ENCODE results near the gene POMT2.

GRCh38 chr14:77228056-77228455, 92.6 kb downstream of the POMT2 start:
- no peak for TF ChIP-seq ZNF70 (CRISPR knock-in tag; IDR thresholded peaks at IDR 0.05)
- TF ChIP-seq PATZ1 (CRISPR knock-in tag; IDR thresholded peaks at IDR 0.05; ENCODE audit: borderline replicate concordance): no peak
- no peak for TF ChIP-seq ZFP3 (CRISPR knock-in tag; IDR thresholded peaks at IDR 0.05)
- no peak for TF ChIP-seq TSHZ2 (CRISPR knock-in tag; IDR thresholded peaks at IDR 0.05)
- no peak for TF ChIP-seq ZFP30 (CRISPR knock-in tag; IDR thresholded peaks at IDR 0.05)
- no peak for TF ChIP-seq CREB5 (CRISPR knock-in tag; IDR thresholded peaks at IDR 0.05; ENCODE audit: low read depth)
- TF ChIP-seq GLIS3 (CRISPR knock-in tag; IDR thresholded peaks at IDR 0.05): no peak
- TF ChIP-seq ZC3H10 (CRISPR knock-in tag; IDR thresholded peaks at IDR 0.05): no peak
- no peak for TF ChIP-seq TOX (CRISPR knock-in tag; IDR thresholded peaks at IDR 0.05; ENCODE audit: borderline replicate concordance)
- no peak for TF ChIP-seq ESRRG (CRISPR knock-in tag; IDR thresholded peaks at IDR 0.05)
- no peak for TF ChIP-seq ZNF565 (CRISPR knock-in tag; conservative IDR thresholded peaks at IDR 0.05; ENCODE audit: low read depth)
- TF ChIP-seq PPARA (CRISPR knock-in tag; IDR thresholded peaks at IDR 0.05; ENCODE audit: borderline replicate concordance): no peak

All from SK-N-SH treated with all-trans-retinoic acid at 6 μM for 48 hours (cell line).